Pons (tissue), 1 donor: ENCODE results near the gene KRTAP10-11.
"Not testable (repeated sequence)": the region's sequence is repeated elsewhere in the genome, so short reads cannot be mapped to it uniquely, and the experiment has no call there.

Source experiments
- DNase-seq: peaks from one replicate; pipeline ENCODE4 v3.0.0-alpha.2; 2016; ENCODE audit warnings: low spot score

KRTAP10-11 gene

DNA sequence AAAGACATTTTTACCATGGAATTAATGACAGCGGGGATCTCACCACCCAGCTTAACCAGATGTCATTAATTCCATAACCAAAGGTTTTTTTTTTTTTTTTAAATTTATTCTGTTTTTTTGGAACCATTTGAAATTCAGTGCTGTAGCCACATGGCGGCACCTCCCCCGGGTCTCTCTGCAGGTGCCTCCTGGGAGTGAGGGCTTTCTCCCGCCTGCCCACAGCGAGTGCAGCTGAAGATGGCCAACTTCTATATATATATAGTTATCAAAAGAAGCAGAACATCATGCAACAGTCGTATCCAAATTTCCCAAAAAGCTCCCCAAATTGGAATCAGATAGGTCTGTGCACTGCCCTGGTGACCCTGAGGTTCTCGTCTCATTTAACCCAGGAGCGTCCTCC is 30.7 kb upstream of the KRTAP10-11 start:
- no peak for DNase-seq

DNA sequence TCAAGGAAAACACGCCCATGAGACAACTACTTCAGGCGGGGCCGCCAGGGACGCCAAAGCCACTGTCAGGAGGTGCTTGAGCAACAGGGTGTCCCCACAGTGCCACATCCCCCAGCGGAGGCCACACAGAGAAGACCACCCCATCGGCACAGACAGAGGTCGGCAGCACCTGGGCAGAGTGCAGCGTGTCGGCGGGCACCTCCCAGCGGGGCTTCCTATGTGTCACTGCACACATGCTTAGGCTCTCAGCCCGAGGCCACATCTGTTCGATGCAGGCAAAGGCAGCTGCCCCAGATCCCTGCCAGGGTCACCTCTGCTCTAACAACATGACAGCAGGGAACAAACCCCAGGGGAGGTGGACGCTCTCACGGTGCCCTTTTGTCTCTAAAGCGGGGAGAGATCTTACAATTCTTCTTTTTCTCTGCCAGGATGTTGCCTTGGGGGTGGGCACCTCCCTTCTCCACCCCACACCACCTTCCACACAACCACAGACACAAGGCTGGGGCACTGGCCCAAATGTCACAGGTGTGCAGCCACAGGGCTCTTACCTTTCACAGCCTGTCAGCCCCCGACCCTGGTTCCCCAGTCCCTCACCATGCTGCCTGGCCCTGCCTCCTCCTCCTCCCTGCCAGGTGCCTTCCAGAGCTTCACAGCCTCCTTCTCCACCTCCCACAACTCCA is 30.2 kb upstream of the KRTAP10-11 start:
- no peak for DNase-seq

DNA sequence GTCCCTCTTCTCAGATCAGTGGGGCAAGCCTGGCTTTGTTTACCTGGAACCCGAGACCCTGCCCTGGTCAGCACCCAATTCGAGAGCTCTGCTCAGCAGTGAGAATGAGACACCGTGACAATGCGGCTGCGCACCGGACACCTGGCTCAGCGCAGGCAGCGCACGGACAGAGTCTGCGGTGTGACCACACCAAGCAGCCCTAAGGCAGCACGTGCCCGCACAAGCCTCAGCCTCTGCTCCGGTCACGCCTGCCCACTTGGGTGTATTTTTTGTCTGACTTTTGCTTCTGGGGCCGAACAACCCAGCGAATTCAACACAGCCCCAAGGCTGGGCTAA is 29.7 kb upstream of the KRTAP10-11 start:
- no peak for DNase-seq

DNA sequence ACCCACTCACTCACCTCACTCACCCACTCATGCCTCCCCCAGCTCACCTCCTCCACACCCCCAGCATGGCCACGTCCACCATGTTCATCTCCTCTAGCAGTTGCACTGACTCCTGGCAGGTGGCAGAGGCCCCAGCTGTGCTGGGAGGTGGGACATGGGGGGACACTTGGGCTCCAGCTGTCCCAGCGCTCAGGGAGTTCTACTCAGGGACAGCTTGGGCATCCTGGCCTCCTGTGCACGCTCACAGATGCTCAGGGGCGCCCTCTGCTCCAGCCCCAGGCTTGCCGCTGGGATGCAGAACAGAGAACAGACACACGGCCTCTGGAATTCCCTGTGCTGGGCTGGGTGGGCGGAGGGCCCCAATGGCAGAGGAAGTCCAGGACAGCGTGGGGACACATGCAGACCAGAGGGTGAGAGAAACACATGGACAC is 29.1 kb upstream of the KRTAP10-11 start:
- DNase-seq = no peak

GRCh38 chr21:44618504-44618903 is 27.7 kb upstream of the KRTAP10-11 start:
- peak; percentile 1 for DNase-seq

- no peak for DNase-seq
Observed at GRCh38 chr21:44618909-44619308, 27.3 kb upstream of the KRTAP10-11 start.

- no peak for DNase-seq
Observed at GRCh38 chr21:44619886-44620285, 26.3 kb upstream of the KRTAP10-11 start.

DNA sequence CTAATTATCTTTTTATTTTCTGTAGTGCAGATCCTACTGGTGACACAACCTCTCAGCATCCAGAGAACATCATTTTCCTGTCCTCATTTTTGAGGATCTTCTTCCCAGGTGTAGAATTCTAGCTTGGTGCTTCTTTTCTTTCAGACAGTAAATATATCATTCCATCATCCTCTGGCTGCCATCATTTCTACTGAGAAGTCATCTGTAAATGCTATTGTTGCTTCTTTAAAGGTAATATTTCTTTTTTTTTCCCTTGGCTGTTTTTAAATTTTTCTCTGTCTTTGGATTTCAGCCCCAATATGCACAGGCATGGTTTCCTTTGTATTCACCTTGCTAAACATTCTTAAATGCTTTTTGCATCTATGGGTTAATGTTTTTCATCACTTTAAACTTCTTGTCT is 22.6 kb upstream of the KRTAP10-11 start:
- DNase-seq = no peak

DNA sequence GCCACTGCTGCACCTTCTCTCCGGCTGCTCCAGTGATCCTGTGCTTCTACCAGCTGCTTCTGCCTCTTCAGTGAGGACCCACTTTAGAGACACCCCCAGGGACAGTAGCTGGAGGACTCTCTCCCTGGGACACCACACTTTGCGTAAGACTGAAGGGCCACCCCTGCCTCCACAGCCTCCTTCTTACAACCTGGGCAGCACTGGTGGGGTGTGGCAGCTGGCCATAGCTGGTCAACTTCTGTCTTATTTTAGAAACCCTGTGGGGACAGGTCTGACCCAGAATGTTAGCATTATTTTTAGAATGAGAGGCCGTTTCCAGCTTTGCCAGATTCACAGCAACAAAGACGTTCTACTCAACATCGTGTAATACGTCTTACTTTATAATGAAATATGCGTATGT is 20.5 kb upstream of the KRTAP10-11 start:
- no peak for DNase-seq

- DNase-seq = no peak
Observed at GRCh38 chr21:44626262-44626661, 20.0 kb upstream of the KRTAP10-11 start.

- no peak for DNase-seq
Observed at GRCh38 chr21:44626673-44627143, 19.5 kb upstream of the KRTAP10-11 start, which contains the start of gene KRTAP10-9. Gene KRTAP10-9, plus strand, starts transcription at chr21:44627093. Its CDS starts 79 bp downstream, at chr21:44627172.

- DNase-seq = not testable (repeated sequence)
Observed at GRCh38 chr21:44627181-44627822, 18.9 kb upstream of the KRTAP10-11 start.

DNA sequence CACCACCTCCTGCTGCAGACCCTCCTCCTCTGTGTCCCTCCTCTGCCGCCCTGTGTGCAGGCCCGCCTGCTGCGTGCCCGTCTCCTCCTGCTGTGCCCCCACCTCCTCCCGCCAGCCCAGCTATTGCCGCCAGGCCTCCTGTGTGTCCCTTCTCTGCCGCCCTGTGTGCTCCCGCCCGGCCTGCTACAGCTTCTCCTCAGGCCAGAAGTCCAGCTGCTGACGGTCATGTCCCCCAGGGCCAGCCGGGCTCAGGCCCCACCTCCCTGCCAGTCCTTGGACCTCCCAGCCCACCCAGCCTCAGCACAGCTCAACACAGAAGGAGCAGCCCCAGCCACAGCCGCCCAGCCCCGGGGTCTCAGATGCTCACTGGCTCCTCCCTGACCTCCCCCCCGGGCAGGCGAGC is 18.4 kb upstream of the KRTAP10-11 start:
- not testable (repeated sequence) for DNase-seq

GRCh38 chr21:44628707-44629391 is 17.4 kb upstream of the KRTAP10-11 start:
- DNase-seq = no peak

DNA sequence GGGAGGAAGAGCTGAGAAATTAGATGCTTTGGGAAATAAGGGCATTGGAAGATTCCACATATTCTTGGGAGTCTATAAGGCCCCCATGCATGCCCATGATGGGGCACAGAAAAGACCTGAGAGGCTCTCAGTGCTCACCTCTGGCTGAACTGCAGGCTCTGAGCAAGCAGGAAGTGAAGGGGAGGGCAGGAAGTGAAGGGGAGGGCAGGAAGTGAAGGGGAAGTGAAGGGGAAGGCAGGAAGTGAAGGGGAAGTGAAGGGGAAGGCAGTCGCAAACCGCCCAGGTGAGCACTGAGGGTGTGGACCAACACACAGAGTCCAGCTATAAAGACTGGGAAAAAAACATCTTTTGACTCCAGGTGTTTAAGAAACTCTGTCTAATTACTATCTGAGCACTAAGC is 15.8 kb upstream of the KRTAP10-11 start:
- no peak for DNase-seq

GRCh38 chr21:44632067-44632466 is 14.1 kb upstream of the KRTAP10-11 start:
- DNase-seq = no peak

DNA sequence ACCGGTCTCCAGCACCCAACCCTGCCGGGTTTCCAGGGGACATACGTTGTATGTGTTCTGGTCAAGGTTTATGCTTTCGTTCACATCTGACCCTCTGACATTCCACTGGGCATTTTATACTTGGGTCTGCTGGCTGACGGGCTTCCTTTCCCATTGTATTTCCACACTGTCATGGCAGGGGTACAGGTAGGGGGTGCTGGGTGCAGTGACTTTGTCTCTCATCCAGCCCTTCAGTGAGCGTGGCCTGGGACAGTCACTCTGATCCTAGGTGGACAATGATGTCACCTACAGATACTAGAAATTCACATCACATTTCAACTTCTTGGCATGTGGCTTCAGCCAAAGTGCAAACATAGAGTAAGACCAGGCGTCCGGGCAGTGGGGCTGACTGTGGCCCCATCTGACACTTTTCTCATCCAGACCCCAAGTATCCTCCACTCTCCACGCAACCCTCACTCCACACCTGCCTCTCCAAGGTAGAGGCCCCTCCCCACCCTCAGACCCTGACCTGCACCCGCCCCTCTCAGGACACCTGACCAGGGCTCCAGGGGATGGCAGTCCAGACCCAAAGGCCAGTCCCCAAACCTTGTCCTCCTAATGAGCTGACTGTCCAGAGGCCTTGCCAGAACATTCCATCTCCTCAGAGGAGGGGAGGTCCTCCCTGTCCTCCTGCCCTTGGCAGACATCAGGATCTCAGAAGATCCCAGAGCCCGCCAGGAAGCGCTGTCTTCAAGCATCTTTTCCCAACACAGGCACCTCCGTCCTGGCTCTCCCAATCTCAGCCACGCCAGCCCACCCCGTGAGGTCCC is 9.8 kb upstream of the KRTAP10-11 start:
- no peak for DNase-seq

DNA sequence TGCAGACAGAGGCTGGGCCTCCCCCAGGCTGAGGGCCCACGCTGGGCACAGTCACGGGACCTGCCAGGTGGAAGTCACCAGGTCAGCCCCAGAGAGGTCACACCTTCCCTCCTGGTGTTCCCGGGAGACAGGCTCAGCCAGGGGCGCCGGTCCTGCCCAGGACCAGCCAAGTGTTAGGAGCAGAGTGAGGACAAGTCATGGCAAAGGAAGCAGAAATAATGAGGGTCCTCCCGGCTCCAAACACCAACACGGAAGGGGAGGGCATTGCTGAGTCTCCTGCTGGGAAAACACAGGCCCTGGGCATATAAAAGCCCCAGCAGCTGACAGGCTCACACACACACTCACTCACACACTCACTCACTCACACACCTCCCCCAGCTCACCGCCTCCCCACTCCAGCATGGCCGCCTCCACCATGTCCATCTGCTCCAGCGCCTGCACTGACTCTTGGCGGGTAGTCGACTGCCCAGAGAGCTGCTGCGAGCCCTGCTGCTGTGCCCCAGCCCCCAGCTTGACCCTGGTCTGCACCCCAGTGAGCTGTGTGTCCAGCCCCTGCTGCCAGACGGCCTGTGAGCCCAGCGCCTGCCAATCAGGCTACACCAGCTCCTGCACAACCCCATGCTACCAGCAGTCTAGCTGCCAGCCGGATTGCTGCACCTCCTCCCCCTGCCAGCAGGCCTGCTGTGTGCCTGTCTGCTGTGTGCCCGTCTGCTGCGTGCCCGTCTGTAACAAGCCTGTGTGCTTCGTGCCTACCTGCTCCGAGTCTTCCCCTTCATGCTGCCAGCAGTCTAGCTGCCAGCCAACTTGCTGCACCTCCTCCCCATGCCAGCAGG is 9.0 kb upstream of the KRTAP10-11 start, which contains the start of gene KRTAP10-10:
Gene KRTAP10-10, plus strand, starts transcription at position 339 of the 833 bp plus-strand sequence. Its CDS starts 62 bp downstream, at position 401.
- DNase-seq = no peak

GRCh38 chr21:44637851-44638348 is 8.3 kb upstream of the KRTAP10-11 start:
- not testable (repeated sequence) for DNase-seq

- not testable (repeated sequence) for DNase-seq
Observed at GRCh38 chr21:44638506-44639330, 7.5 kb upstream of the KRTAP10-11 start.
